CD4-positive, alpha-beta T cell treated with Interferon alpha-2 for 1 hour (primary cell): ENCODE measurements around the gene TMEM163.

Experiments used
- DNase-seq, 2 donors: peaks; one replicate each; pipeline ENCODE4 v3.0.0-alpha.2; 2020 to 2022

The TMEM163 gene

DNA sequence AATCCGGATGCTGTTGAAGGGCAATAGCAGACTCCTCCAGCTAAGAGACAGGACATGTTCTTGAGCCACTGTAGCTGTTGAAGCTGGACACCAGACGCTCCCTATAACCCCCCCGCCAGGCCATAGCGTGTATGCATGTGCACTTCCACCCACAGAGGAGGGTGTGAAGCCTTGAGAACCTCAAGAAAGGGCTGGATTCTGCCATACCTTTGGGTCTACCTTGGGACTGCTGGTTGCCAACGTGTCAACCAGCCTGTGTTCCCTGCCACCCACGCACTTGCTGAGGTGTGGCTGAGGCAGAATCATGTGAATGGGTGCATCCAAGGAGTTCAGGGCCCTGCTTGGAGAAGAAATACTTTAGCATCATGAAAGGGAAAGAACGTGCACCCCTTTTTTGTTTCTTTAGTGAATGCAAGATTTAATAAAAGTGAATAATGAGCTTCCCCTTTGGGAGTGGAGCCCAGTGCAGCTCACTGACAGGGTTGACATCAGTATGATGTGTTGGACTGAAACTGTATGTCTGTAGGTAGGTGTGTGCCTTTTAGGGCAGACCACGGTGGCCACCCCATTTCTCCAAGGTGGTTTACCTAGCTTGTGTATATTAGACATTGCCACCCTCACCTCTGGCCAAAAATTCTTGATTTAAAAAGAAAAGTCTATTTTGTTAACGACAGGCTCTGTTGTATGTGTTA is 266.6 kb downstream of the TMEM163 start:
- no peak for DNase-seq

DNA sequence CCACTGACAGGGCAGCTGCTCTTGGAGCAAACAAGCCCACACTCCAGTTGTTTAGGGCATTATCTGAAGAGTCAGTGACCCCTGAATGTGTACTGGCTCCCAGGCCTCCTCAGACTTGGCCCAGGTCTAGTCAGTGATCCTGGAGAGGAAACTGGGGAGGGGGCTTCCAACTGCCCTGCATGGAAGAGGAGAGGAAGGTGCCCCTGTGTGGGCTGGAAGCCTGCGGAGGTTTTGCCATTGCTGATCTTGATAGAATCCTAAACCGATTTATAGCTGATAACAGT is 267.5 kb downstream of the TMEM163 start:
- DNase-seq: no peak

DNA sequence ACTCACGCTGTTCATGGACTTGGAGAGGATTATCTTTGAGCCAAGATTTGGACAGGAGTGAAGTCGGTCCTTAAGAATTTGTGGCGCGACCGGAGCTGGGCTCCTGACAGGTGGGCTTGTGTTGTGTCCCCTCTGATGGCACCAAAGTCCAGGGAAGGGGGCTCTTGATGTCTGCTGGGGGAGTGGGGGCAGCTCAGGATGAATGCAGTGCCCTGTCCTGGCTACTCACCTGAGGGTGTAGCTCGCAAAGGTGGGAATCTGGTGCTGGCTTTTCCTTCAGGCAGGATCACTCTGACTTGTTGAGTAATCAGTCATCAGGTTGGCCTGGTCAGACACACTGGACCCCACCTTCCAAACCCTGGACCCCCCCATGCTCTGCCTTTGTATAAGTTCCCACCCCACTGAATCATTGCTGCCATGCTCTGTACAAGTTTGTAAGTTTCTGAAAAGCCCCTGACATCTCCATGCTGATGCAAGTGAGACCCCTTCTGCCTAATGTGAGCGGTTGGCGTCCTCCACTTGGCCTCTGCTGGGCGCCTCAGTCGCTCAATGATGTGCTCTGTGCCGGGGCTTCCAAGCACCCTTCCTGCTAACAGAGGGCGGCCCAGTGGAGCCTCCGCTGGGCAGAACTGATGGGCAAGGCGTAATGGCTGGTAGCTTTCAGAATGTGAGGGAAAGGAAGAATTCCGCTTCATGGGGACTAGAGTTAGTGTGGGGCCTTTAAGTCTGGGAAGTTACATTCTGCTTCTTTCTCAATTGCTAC is 268.9 kb downstream of the TMEM163 start:
- DNase-seq: no peak

- no peak for DNase-seq
Measured at GRCh38 chr2:134449157-134449556, 269.6 kb downstream of the TMEM163 start.

- DNase-seq: no peak
Measured at GRCh38 chr2:134448650-134449049, 270.1 kb downstream of the TMEM163 start.

GRCh38 chr2:134447669-134448068 is 271.1 kb downstream of the TMEM163 start:
- DNase-seq: no peak

DNA sequence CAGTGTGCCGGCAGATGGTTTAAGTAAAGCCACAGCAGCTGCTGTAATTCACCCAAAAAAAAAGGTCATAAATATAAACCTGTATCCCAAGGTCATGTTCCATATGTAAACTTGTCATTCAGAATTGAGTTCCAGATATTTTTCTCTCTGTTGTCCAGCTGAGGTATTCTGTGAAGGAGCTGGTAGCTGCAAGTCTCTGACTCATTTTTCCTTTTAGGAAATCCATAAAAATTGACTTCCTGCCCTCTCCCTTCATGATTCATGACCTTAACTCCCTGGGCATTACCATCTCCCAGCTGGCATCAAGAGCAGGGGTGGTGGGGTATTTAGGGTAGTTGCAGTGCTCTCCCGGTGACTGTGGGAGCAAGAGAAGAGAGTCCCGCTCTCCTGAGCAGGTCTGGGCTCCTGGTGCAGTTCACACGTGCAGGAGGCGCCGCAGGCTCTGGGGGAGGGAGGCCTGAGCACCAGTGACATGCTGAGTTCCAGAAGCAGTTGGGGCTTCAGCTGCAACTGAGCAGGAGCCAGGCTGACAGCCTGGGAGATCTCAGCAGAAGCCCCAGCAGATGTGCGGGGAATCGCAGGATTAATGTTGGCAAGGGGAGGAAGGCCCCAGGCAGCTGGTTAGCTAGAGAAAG is 272.3 kb downstream of the TMEM163 start:
- no peak for DNase-seq

GRCh38 chr2:134445985-134446382 is 272.8 kb downstream of the TMEM163 start:
- no peak for DNase-seq

DNA sequence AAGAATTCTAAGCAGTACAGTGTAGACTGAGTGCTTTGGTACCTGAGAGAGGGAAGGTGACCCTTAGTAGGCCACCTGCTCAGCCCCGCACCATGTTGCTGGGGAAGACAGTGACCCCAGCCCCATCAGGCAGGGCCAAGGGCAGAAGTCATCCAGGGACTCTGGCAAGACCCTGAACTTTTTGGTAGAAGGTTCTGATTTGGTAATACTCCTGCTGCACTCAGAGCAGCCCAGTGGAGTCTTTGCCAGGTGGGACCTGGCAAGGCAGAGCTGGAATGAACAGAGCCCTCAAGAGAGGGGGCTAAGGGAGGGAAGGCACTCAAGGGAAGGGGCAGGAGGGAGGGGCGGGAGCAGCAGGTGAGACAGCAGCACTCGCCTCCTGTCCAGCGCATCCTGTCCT is 273.7 kb downstream of the TMEM163 start:
- no peak for DNase-seq

DNA sequence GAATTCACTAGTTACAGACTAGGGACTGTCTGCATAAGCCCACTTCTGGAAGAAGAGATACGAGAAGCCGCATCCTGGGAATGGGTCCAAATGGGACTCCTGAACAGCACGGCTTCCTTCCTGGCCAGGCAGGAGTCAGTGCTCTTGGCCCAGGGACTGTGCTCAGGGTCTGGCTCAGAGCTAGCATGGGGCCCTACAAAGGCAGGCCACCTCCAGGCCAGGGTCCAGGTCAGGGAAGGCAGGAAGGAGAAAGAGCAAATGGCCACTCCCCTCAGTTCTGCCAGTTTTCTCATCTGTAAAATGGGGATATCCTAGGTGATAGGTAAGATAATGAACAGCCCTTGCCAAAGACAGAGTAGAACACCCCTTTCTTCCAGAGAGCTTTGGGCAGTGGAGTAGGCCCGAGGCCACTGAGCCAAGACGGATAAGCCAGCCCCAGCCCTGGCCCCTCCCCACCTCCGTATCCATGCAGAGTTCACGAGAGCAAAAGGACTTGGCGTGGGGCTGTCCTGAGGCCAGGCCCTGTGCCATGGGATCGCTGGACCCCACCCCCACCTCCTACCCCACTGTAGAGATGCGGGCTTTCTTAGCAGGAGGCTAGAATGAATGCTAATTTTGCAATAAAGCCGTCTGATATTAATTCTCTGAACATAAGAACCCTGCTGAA is 274.9 kb downstream of the TMEM163 start:
- DNase-seq: no peak

GRCh38 chr2:134441153-134441863 is 277.5 kb downstream of the TMEM163 start:
- no peak for DNase-seq

GRCh38 chr2:134440336-134440909 is 278.4 kb downstream of the TMEM163 start:
- DNase-seq: no peak

- DNase-seq: no peak
Measured at GRCh38 chr2:134438371-134438770, 280.4 kb downstream of the TMEM163 start.

- no peak for DNase-seq
Measured at GRCh38 chr2:134436706-134437105, 282.1 kb downstream of the TMEM163 start.

- DNase-seq: no peak
Measured at GRCh38 chr2:134435936-134436335, 282.9 kb downstream of the TMEM163 start.

DNA sequence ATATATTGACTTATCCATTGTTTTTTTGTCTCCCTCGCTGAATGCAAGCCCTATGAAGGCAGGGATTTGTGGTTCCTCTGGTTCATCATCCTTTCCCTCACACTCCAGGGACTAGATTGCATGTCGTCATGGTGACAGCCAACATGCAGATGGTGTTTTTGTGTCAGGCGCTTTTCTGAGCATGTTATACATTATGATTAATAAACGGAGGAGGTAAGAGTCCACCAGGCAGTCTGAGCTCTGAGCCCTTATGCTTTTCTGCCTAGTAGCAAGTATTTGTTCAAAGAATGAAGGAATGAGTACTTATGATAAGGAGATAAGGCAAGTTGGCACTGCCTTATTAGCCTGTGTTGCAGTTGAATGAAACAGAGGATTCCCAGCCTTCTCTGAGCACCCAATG is 283.3 kb downstream of the TMEM163 start:
- DNase-seq: no peak

DNA sequence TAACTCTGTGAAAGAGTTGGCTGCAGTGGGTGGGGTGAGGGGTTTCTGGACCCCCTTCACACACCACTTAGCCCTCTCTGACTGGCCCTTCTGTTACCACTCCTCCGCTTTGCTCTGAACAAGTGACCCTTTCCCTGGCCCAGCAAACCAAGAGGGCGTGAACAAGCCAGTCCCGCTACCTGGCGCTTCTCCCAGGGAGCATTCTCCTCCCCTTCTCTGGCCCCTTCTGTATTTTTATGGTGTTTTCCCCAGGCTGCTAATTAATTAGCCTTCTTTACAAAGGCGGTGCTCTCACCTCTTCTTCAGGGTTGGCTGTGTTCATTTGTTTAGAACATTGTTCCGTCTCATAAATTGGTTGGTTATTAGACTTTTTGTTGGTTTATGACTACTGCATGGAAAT is 284.8 kb downstream of the TMEM163 start:
- no peak for DNase-seq

GRCh38 chr2:134433469-134433868 is 285.3 kb downstream of the TMEM163 start:
- no peak for DNase-seq

DNA sequence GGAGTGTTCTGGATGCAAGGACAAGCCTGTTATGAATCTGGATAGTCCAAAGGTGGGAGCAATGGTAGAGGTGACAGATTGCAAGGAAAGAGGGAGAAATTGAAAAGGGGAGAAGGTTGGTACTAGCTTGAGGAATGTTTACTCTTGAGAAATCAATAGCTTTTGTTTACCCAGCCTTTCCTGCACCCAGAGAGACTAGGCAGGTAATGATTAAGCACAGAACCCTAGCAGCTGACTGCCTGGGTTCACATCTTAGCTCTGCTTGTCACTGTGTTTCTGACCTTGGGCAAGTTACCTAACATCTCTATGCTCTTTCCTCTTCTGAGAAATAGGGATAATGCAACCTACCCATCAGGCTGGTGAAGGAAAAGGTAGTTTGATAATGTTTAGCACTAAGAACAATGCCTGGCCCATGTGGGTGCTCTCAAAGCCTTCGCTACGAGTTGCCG is 286.3 kb downstream of the TMEM163 start:
- no peak for DNase-seq

DNA sequence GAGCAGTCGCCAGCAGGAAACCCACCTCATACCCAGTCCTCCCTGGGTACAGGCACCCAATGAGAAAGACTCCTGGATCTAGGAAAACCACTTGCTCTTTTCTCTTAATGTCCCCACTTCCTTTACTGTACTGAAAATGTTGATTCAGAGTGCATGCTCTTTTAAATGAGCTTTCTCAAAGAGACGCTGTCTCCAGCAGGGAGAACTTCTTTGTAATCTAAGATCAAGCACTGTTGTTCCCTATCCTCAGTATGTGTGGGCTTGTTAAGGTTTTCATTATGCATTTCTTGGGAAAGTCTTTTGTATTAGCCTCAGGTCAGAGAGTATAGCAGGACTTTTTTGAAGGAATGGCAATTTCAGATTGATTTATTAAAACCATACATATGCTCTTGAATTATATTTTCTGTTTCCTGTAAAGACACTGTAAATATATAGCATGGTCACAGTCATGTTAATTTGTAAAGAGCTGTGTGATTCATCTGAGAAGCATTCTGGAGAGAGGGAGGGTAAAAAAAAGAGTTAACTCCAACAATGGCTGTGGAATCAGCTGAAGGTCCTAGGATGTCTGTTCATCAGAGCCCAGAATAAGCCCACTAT is 286.9 kb downstream of the TMEM163 start:
- no peak for DNase-seq

DNA sequence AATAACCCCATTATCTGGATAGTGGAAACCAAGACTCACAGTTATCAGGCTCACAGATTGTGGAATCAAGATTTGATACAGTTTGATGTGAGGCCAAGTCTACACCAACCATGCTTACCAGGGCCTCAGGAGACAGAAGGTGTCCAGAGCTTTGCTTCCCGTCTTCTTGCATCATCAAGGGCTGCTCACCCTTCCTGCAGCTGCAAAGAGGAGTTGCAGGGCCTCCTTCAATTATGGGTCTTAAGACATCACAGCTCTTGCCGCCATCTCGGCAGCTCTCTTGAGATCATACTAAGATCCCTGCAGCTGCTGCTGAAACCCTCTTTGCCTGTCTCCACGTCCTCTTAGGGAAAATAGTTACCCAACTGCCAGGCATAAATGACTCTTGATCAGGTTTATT is 288.9 kb downstream of the TMEM163 start:
- DNase-seq: no peak

- no peak for DNase-seq
Measured at GRCh38 chr2:134426721-134427120, 292.1 kb downstream of the TMEM163 start.
